GM18498 (cell line): ENCODE results near the gene CNTNAP2.
"Not testable (repeated sequence)": the region's sequence is repeated elsewhere in the genome, so short reads cannot be mapped to it uniquely, and the experiment has no call there.

ENCODE experiments used
- ATAC-seq: cut with Tn5 transposase; IDR thresholded peaks from one replicate; pipeline ENCODE4 v1.9.1; 2021; ENCODE audit warnings: mild to moderate bottlenecking, moderate library complexity; ENCODE audit not compliant: unreplicated experiment

Gene CNTNAP2

DNA sequence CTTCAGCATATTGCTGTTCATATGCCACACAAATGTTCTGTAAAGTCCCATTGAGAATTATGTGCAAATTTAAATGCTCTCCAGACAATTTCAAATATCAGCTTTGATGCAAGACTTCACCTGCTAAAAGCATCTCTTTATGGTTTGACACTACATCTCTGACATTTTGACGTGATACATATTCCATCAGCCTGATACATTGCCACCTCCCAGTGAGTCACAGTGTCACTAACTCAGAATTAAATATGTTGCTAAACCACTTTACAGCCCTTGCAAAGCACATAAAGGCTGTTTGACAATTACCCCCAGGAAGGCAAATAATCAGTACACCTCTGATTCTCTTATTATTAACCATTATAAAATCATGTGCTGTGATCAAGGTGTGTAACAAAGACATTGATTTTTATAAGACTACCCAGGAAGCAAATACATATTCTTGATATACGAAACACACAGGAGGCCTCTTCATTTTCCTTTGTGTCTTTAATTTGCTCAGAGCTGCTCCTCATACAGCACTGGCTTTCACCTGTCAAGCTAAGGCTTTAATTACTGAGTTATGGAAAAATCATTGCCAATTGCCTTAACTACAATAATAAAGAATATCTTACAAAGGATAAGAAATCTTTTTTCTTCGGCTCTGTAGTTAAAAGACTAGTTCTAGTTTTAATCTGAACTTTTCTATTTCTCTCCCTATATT, 1926.5 kb downstream of the CNTNAP2 start:
- no peak for ATAC-seq

DNA sequence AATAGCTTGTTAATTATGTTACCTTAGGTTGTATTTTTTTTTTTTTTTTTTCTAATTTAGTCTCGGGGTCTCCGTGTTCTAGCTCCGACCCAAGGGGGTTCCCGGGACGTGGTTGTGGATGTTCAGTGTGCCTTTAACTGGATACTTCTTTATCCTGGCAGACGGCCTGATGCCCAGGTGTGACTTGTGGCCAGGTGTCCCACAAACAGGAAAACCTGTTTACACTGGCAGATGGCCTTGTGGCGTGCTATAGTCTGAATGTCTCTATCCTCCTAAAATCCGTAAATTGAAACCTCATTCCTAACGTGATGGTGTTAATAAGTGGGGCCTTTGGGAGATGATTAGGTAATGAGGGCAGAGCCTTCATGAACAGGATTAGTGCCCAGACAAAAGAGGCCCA, 1927.6 kb downstream of the CNTNAP2 start:
- no peak for ATAC-seq

DNA sequence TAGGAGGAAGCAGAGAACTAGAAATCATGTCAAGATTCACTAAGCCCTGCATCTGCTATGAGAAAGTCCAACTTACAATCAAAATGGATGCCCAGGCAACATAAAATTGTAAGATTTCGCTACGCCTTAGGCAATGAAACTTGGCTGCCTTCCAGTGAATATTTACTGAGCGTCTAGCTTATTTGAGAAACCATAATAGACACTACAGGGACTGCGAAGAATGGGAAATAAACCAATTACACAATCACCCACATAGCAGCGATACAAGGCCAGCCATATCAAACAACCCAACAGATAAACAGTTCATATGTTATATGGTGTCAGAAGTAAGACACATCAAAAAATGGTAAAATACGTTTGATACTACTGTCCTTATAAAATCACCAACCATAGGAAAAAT, 1928.9 kb downstream of the CNTNAP2 start:
- ATAC-seq = no peak

DNA sequence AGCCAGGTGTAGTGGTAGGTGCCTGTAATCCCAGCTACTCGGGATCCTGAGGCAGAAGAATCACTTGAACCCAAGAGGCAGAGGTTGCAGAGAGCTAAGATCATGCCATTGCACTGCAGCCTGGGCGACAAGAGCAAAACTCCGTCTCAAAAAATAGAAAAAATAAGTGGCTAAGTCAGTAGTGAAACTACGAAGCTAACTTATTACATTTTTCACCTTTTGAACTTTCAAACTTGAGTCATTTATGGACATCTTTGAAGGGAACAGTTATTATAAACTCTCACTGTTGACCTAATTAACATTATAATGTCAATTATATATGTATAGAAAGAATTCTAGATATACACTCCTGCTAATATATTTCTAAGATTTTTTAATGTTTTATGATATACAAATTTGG, 1932.5 kb downstream of the CNTNAP2 start:
- ATAC-seq = no peak

DNA sequence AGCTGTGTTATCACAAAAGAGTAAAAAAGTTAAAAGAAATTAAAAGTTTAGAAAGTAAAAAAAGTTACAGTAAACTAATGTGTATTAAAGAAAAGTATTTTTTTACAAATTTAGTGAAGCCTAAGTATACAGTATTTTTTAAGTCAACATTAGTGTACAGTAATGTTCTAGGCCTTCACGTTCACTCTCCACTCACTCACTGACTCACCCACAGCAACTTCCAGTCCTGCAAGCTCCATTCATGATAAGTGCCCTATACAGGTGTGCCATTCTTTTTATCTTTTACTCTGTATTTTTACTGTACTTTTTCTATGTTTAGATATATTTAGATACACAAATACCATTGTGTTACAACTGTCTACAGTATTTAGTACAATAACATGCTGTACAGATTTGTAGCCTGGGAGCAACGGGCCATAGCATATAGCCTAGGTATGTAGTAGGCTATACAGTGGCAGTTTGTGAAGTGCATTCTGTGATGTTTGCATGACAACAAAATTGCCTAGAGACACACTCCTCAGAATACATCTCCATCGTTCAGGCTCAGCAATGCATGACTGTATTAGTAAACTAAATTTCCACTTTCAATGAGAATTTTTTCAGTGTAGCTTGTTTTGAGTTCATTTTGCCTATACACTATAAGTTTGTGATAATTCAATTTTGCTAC, 1934.0 kb downstream of the CNTNAP2 start:
- ATAC-seq = no peak

DNA sequence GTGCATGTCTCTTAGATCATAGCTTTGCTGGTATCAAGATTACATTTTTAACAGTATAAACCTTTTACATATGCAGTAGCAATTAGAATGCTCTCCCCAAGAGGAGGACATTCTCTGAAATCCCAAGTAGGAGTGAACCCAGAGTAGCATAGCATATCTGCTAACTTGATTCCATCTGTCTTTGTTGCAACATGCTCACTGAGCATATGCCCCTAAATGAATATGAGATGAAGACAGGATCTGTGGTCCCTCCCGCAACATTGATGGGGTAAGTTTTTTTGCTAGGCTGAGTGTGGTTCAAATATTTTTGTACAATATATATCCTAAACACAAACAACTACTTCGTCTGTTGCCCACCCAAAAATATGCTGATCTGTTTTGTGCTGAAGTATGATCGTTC, 1939.8 kb downstream of the CNTNAP2 start:
- ATAC-seq = no peak

DNA sequence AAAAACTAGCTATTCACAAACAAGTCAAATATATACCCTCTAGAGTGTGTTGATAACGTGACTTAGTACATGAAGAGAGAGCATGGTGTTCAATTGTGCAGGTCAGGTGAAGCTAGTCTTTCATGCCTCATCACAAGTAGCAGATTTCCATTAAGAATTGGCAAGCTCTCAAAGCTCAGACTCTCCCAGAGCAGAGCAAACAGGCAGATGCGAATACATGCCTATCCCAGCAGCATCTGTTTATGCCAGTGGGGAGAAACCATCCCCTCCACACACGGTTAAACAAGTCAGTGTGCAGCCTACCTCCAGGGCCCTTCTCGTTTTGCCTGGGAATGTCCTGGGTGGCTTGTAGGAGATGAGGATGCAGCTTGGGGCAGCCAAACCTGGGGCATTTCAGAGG, 1941.5 kb downstream of the CNTNAP2 start:
- ATAC-seq = no peak

DNA sequence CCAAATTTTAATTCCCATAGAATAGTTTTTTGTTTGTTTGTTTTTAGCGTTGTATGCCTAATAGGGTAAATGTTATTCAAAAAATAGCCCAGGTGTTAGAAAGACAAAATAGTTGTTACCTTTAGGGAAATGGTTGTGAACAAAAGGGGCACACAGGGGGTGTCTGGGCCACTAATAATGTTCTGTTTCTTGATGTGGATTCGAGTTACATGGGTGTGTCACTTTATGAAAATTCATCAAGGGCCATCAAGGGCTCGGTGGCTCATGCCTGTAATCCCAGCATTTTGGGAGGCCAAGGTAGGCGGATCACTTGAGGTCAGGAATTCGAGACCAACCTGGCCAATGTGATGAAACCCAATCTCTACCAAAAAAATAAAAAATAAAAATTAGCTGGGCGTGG, 1942.2 kb downstream of the CNTNAP2 start:
- no peak for ATAC-seq

DNA sequence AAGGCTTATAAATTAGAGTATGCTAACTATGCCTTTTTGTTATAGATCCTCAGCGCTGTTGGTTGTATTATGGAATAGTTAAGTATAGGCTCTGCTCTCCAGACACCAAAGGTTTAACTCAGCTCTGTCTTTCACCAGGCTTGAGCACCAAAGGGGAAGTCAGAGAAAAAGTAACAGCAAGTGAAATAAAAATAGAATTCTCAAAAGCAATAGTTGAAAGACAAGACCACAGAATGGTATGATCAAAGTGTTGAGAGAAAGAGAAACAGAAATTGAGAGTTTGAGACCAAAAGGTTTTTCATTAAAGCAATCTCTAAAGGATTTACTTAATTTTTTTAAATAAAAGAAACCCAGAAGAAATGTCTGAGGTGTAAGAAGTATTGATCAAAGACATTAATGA, 1944.1 kb downstream of the CNTNAP2 start:
- peak; percentile 91 for ATAC-seq

DNA sequence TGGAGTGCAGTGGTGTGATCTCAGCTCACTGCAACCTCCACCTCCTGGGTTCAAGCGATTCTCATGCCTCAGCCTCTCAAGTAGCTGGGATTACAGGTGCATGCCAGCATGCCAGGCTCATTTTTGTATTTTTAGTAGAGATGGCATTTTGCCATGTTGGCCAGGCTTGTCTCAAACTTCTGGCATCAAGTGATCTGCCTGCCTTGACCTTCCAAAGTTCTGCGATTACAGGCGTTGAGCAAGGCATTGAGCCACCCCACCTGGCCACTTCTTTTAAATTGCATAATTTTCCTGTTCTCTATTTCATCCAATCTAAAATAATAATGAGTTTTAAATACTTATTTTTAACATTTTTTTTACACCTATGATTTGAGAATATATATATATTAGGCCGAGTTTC, 1961.5 kb downstream of the CNTNAP2 start:
- ATAC-seq = not testable (repeated sequence)

DNA sequence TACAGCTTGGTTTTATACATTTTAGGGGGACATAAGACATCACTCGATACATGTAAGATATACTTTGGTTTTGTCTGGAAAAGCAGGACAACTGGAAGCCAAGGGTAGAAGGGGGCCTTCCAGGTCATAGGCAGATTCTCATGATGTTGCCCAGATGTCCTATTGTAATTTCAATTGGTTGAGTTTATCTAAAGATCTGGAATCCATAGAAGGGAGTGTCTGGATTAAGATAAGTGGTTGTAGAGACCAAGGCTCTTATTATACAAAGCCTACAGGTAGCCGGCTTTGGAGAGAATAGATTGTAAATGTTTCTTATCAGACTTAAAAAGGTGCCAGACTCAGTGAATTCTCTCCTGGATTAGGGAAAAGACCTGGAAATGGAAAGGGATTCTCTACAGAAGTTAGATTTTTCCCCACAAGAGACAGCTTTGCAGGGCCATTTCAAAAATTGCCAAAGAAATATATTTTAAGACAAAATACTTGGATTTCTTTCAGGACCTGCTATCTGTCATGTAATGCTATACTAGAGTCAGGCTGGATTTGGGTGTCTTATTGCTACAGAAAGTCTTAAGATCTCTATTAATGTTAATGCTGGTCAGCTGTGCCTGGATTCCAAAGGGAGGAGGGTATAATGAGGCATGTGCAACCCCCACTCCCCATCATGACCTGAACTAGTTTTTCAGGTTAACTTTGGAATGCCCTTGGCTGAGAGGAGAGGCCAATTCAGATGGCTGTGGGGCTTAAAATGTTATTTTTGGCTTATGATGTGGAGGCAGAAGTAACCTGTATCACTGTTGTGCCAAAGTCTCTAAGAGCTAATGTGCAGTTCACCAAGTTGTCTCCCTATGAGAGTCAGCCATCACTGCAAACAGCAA, 1962.8 kb downstream of the CNTNAP2 start:
- ATAC-seq = no peak

DNA sequence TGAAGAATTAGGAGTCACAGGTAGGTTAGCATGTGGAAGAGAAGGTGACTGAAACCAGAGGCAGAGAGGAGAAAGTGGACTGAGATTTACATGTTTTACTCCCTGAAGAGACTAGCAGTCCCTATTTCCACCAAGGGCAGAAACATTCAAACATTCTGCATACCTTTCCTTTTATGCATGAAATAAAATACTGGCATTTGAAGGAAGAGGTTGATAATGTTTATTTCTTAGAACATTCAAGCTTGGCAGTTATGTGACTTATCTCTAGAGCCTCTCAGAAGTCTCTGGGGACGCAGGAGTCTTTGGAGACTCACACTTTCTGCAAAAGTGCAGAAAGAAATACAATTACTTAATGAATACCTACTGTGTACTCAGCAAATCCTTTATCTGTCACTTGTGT, 1966.8 kb downstream of the CNTNAP2 start:
- ATAC-seq = no peak

DNA sequence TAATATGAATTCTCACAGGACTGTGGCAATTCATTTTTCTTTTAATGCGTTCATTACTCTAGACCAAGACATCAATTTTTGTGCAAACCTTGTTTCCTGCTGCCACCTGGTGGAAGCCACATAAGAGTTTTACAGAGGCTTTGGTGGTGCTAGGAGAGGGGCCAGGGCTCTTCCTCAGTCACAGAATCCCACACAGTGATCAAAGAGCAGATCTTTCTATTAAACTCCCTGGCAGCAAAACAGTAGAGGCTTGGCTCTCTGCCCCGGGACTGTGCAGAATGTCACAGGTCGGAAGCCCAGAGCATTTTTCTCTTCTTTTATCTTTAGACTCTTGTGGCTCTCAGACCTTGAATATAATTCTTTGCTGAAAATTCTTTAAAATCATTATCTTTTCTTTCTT, 1967.5 kb downstream of the CNTNAP2 start:
- no peak for ATAC-seq

DNA sequence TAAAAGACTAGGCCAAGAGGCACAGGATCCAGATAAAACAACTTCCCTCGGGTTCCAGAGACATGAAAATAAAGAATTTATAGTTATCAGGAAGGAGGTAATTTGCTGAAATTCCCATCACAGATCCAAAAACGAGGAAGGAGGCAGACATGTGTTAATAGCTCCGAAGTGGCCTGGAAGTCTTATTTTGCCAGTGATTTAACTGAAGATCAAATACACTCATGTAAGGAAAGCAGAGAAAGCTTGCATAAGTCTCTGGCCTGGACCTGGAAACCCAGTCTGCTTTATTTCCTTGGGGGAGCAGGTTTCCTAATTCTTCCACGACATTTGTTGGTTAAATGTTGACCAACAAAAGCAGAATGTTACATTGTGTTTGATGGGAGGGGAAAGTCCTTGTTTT, 1975.3 kb downstream of the CNTNAP2 start:
- no peak for ATAC-seq

DNA sequence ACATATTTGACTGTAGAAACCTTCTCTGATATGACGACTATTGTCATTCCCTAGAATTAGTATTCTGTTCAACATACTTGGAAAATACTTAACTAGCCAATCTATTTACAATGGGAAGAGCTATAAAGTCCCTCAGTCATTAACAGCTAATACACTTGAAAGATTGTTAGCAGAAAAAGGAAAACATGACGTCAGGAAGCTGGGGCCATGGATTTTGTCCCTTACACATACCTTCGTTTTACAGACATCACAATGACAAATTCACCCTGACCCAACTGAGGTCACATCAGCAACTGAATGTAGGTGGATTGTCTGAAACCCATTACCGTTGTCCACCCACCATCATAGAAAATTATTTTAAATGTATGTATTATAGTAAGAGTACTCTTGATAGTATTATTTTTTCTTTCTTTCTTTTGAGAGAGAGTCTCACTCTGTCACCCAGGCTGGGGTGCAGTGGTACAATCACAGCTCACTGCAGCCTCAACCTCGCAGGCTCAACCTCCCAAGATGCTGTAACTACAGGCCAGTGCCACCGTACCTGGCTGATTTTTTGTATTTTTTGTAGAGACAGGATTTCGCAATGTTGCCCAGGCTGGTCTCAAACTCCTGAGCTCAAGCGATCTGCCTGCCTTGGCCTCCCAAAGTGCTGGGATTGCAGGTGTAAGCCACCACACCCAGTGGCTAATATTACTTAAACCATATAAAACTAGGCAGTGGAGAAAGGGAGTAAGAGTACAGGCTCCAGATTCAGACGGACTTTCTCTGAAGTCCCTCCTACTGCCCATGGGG, 1977.0 kb downstream of the CNTNAP2 start:
- ATAC-seq = no peak

DNA sequence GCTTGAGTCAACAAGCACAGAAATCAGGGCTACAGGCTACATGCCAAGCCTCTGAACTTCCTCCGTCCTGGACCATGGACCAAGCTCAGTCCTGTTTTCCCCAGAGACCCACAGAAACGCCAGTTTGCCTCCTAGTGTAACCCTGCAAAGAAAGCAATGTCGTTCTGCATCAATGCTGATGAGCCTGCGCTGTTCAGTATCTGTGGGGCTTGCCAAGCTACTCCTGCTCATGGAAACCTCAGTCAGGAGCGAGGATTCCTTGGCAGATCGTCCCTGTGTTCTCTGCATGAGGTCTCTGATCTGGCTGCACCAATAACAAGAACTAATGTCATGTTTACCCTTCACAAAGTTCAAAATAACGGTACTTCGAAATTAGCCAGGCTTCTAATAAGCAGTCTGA, 1978.5 kb downstream of the CNTNAP2 start:
- ATAC-seq = no peak

DNA sequence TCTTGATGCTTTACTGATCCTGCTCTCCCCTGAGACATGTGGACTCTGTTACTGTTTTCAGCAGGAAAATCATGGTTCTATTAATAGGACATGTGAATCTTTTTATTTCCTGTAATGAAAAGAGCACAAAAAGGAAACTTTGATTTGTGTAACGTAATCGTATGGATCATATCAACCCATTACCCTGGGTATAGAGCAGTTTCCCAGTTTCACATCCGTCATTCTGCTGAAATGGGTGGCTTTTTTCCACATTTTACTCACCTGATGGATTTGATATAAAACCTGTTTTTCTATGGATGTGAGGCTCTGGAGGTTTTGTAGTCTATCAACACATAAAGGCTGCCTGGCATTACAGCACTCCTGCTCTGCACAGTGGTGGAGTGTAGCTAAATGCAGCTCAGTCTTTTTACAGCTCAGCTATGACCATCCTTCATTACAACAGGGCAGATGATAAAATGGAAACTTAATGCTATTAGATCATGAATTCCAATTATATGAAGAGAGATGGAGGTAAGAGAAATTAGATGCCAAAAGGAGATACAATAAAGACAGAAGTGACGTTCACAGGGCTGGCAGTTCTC, 1987.6 kb downstream of the CNTNAP2 start:
- ATAC-seq = no peak

DNA sequence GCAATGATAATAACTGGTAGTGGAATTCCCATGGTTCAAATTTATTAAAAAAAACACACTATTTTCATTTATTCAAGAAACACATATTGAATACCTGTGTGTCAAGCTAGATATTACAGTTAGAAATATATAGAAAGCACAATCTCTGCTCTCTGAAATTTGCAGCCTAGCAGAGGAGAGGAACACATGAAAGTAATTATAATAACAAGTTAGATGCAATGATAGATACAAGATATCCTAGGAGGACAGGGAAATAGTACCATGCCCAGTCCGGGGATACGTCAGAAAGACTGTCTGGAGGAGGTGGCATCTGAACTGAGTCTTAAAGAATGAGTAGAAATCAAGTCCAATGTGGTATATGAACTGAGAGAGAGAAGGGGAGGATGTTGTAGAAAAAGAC, 1988.3 kb downstream of the CNTNAP2 start:
- ATAC-seq = no peak

DNA sequence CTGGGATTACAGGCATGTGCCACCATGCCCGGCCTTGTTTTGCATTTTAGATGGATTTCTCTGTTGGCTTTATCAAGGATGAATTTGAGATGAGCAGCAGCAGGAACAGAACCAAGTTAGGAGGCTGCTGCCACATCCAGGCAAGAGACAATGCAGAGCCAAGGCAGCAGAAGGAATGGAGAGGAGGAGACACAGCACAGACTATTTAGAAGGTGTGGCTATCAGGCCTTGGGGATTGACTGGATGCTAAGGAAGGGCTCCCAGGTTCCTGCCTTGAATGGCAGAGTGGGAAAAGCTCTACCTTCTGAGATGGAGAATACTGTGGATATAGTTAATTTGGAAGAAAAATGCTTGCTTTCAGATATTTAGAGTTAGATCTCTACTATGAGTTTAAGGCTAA, 1989.3 kb downstream of the CNTNAP2 start:
- ATAC-seq = no peak

DNA sequence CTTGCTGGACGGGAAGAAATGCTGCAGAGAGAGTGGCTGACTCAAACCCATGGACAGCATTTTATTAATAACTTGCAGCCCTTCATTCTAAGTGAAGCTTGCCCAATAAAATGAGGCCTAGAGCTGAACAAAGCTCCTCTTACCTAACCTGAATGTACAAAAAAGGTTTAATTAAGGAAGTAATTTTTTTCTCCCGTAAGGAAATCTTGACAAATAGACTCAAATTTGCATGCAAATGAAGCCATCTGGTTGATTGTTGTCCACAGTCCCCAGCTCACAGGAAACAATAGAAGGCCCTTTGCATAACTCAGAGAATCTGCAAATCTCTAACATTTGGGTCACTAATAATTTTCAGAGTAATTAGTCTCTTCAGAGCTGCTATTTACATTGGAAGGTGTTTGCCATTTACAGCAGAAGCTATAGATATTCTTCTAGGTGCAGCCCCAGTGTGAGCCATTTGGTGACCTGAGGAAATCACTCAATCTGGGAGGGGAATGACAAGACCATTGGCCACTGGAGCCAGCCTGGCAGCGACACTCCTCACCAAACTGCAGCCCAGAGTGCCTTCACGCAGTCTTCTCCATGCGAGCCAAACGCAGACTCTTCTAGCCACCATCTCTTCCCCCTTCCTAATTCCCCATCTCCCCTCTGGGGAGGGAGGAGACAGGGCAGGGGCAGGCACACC, 1991.0 kb downstream of the CNTNAP2 start:
- ATAC-seq = no peak
